Endodermal cell (in vitro differentiated cells): ENCODE measurements around the gene RSBN1L. TPM values are rescaled to one million over a fixed set of nuclear protein-coding genes. Genes with fewer than 3 reads are reported as not detected.

Source experiments
- DNase-seq: peaks from one replicate; pipeline ENCODE4 v3.0.0-alpha.2; 2017
- H3K27ac ChIP-seq: 2 replicates; pipeline ENCODE4 v1.5.1; 2013; ENCODE audit warnings: mild to moderate bottlenecking, low read depth, low read length, moderate library complexity
- H3K27me3 ChIP-seq: 2 replicates; pipeline ENCODE4 v1.6.1; 2013; ENCODE audit warnings: mild to moderate bottlenecking, low read length, moderate library complexity; ENCODE audit not compliant: insufficient read depth, control insufficient read depth, poor library complexity, severe bottlenecking
- H3K36me3 ChIP-seq: 2 replicates; pipeline ENCODE4 v1.7.0; 2013; ENCODE audit warnings: mild to moderate bottlenecking, low read length, moderate library complexity; ENCODE audit not compliant: control insufficient read depth, insufficient read depth
- H3K4me1 ChIP-seq: one replicate; pipeline ENCODE4 v1.7.0; 2013; ENCODE audit warnings: low read length; ENCODE audit not compliant: control insufficient read depth, insufficient read depth
- H3K4me3 ChIP-seq: 2 replicates; pipeline ENCODE4 v1.5.1; 2013; ENCODE audit warnings: mild to moderate bottlenecking, low read length, moderate library complexity
- H3K9ac ChIP-seq: 2 replicates; pipeline ENCODE4 v1.6.1; 2013; ENCODE audit warnings: mild to moderate bottlenecking, low read length, moderate library complexity; ENCODE audit not compliant: poor library complexity, severe bottlenecking; ENCODE audit errors: extremely low read depth
- H3K9me3 ChIP-seq: 2 replicates; pipeline ENCODE4 v1.6.1; 2013; ENCODE audit warnings: mild to moderate bottlenecking, low read length, moderate library complexity; ENCODE audit not compliant: control insufficient read depth
- H3K27ac Mint-ChIP-seq: 2 replicates; pipeline ENCODE4 v1.8.0; 2020; ENCODE audit warnings: mixed read lengths
- H3K27me3 Mint-ChIP-seq: 2 replicates; pipeline ENCODE4 v1.8.0; 2021; ENCODE audit warnings: mild to moderate bottlenecking, mixed read lengths; ENCODE audit not compliant: insufficient read depth
- H3K36me3 Mint-ChIP-seq: 2 replicates; pipeline ENCODE4 v1.8.0; 2020; ENCODE audit warnings: low read depth, mixed read lengths
- H3K4me1 Mint-ChIP-seq: 2 replicates; pipeline ENCODE4 v1.8.0; 2020; ENCODE audit warnings: mixed read lengths
- H3K4me3 Mint-ChIP-seq: 2 replicates; pipeline ENCODE4 v1.8.0; 2020; ENCODE audit warnings: mild to moderate bottlenecking, moderate library complexity, mixed read lengths
- H3K9me3 Mint-ChIP-seq: 2 replicates; pipeline ENCODE4 v1.8.0; 2020; ENCODE audit warnings: mild to moderate bottlenecking, mixed read lengths
- WGBS, 2 experiments: methylation state at CpG; one replicate each; pipeline versions ENCODE4 v1.1.5 to v1.1.7; 2013; ENCODE audit warnings: missing lambda C conversion rate in 2 of 2, mixed read lengths in 1 of 2; ENCODE audit not compliant: insufficient coverage in 1 of 2, insufficient read length in 1 of 2; 5-methylcytosine and 5-hydroxymethylcytosine counted together
- total RNA-seq, 2 donors: library from RNA; stranded (reverse); fragmentation: NEBNext Ultra II Directional in 1 of 2; extraction: Animal tissue kit (Norgen Biotek cat#: 25700) in 1 of 2; gene quantifications; 2 replicates in 1 of 2; 3 replicates in 1 of 2; pipeline ENCODE4 v1.2.1, GENCODE V29; 2021
- TF ChIP-seq, protein P1 (sequence below): fragments of 200-600 bp; sonication (generic); conservative IDR thresholded peaks from 2 replicates; pipeline ENCODE4 v1.5.0; 2021; ENCODE audit warnings: antibody characterized with exemption, mild to moderate bottlenecking

Gene RSBN1L
- total RNA-seq, 2 donors from 2014 or later = 17.6 to 19.9 TPM

DNA sequence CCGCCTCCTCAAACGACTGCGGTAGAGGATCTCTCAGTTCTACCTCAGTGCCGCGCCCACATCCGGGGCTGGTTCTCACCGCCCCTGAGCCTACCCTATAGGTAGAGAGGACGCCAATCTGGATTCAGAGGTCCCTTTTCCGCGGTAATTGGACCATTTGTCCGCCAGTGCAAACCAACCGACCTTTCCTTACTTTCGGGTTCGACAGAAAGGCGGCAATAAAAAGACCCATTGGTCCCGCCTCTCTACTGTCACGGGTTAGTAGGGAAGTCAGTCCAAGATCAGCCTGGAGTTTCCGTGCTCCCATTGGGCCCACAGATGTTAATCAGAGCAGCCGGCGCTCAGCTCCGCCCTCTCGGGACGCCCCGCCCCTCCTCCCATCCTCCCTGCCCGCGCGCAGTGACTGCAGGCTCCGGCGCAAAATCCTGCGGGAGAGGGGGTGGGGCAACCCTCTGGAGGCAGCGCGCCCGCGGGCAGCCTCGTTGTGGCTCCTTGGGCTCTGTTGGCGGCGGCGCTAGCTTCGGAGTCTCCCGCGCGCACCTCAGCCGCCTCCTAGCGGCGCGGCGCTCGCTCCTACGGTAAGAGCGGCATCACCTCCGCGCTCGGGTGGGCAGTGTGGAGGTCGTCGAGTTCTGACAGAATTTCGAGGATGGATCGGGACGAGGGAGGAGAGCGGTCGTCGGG is 102.3 kb downstream of the RSBN1L start, which contains the start of the genes PHTF2 and TMEM60:
TSS of gene PHTF2 (plus strand) at position 380 of the 684 bp plus-strand sequence.
TSS of gene TMEM60 (minus strand) at position 41 of the 684 bp plus-strand sequence. CDS start 4,061 bp downstream, outside the sequence.
- H3K27me3 ChIP-seq = no peaks in the 10 kb centered on the region
- H3K27me3 Mint-ChIP-seq = no peaks in the 10 kb centered on the region
- peaks cover 25% of the 10 kb centered on the region for H3K4me1 Mint-ChIP-seq
- H3K27ac ChIP-seq = peak within 1 kb of the TSS; percentile 76
- TF ChIP-seq, protein P1, sequence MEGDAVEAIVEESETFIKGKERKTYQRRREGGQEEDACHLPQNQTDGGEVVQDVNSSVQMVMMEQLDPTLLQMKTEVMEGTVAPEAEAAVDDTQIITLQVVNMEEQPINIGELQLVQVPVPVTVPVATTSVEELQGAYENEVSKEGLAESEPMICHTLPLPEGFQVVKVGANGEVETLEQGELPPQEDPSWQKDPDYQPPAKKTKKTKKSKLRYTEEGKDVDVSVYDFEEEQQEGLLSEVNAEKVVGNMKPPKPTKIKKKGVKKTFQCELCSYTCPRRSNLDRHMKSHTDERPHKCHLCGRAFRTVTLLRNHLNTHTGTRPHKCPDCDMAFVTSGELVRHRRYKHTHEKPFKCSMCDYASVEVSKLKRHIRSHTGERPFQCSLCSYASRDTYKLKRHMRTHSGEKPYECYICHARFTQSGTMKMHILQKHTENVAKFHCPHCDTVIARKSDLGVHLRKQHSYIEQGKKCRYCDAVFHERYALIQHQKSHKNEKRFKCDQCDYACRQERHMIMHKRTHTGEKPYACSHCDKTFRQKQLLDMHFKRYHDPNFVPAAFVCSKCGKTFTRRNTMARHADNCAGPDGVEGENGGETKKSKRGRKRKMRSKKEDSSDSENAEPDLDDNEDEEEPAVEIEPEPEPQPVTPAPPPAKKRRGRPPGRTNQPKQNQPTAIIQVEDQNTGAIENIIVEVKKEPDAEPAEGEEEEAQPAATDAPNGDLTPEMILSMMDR = peak; percentile 75
- no peaks in the 10 kb centered on the region for H3K9me3 Mint-ChIP-seq
- peak within 1 kb of the TSS; percentile 97 for H3K4me3 Mint-ChIP-seq
- H3K36me3 ChIP-seq = peaks cover 13% of the 10 kb centered on the region
- H3K4me1 ChIP-seq = peaks cover 8% of the 10 kb centered on the region
- H3K4me3 ChIP-seq = peak within 1 kb of the TSS; percentile 88
- 0 to 1% methylated on average over 15 to 61 of the region's 61 CpGs for WGBS, 2 experiments
- H3K9ac ChIP-seq = peak within 1 kb of the TSS; percentile 69
- peak; percentile 100 for DNase-seq
- peaks cover 13% of the 10 kb centered on the region for H3K36me3 Mint-ChIP-seq
- no peaks in the 10 kb centered on the region for H3K9me3 ChIP-seq
- H3K27ac Mint-ChIP-seq = peak within 1 kb of the TSS; percentile 97

DNA sequence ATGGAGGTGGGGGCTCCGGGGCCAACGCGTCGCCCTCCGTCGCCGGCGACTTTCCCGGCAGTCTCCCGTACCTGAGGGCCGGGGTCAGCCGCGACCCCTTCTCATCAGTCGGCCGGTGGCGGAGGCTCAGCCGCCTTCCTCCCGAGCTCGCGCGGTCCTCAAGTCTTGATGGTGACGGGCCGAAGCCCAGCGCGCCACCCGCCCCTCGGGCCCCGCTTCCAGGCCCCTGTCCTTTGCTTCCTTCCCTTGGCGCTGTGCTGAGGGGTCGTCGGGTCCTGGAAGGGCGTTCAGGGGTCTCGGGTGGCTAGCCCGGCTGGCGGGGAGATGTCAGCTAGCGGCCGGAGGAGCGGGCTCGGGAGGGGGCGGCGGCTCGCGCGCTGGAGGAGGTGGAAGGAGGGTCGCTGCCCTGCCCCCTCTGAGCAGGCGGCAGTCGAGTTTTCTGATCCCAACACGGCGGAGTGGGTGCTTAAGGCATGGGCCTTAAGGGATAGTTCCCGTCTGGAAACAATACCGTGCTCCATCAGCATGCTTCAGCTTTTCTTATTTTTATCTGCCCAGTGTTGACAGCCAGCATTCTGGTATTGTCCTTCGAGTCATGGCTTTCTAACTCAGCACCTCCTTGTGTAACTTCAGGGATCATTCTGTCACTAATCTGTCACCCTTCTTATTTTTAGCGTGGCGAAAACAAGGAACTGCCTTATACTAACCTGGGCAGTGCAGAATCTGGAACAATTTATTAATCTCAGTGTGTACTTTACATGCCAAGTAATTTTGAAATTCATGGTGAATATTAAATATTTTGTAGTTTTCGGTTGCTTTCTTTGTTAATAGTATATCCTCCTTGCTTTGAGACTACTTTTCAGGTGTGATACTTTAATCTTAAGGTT is 103.1 kb downstream of the RSBN1L start:
- H3K4me1 ChIP-seq = peaks cover 8% of the 10 kb centered on the region
- Mint-ChIP-seq H3K4me3 (peak overlapping the region; percentile 97), H3K9me3 (no peaks in the 10 kb centered on the region), H3K27ac (peak overlapping the region; percentile 97), H3K27me3 (no peaks in the 10 kb centered on the region), H3K36me3 (peaks cover 6% of the 10 kb centered on the region), H3K4me1 (peaks cover 25% of the 10 kb centered on the region)
- peak; percentile 83 for DNase-seq
- H3K9ac ChIP-seq = peak overlapping the region; percentile 45
- H3K27me3 ChIP-seq = no peaks in the 10 kb centered on the region
- peak overlapping the region; percentile 76 for H3K27ac ChIP-seq
- H3K36me3 ChIP-seq = peaks cover 6% of the 10 kb centered on the region
- H3K4me3 ChIP-seq = peak overlapping the region; percentile 88
- WGBS, 2 experiments = 2 to 10% methylated on average over 6 to 55 of the region's 55 CpGs
- no peaks in the 10 kb centered on the region for H3K9me3 ChIP-seq
- TF ChIP-seq, protein P1 = no peak

DNA sequence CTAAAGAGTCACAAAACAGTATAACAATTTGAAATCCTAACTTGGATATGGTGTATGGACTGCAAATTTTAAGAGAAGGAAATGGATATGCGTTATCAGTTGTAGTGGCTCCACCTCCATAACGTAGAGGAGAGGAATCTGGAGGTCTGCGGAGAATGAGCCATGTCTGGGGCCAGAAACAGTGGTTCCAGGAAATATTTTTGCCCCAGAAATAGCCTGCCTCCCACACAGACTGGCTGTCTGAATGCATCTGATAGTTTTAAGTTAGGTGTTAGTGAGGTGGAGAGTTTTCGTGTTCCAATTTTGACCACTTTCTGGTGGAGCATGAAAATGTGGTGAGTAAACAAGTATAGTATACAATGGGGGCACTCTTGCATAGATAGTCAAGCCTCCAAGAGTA is 103.9 kb downstream of the RSBN1L start:
- Histone ChIP-seq H3K27me3 (no peaks in the 10 kb centered on the region), H3K27ac (no peak overlapping the region), H3K4me3 (peak overlapping the region; percentile 88), H3K36me3 (no peaks in the 10 kb centered on the region), H3K9me3 (no peaks in the 10 kb centered on the region), H3K9ac (no peak overlapping the region), H3K4me1 (peaks cover 8% of the 10 kb centered on the region)
- peak overlapping the region; percentile 97 for H3K4me3 Mint-ChIP-seq
- no peaks in the 10 kb centered on the region for H3K27me3 Mint-ChIP-seq
- no peak for DNase-seq
- no peaks in the 10 kb centered on the region for H3K9me3 Mint-ChIP-seq
- no peaks in the 10 kb centered on the region for H3K36me3 Mint-ChIP-seq
- TF ChIP-seq, protein P1 = no peak
- H3K4me1 Mint-ChIP-seq = peaks cover 20% of the 10 kb centered on the region
- H3K27ac Mint-ChIP-seq = no peak overlapping the region
- WGBS, 2 experiments = 77 to 87% methylated on average over 3 to 4 of the region's 4 CpGs
